Activated naive CD8-positive, alpha-beta T cell treated with anti-CD3 and anti-CD28 coated beads, Interleukin-2, amount 50 U/mL, for 24 hours (primary cell): ENCODE measurements around the gene TSPEAR.
"Not testable (repeated sequence)": the region's sequence is repeated elsewhere in the genome, so short reads cannot be mapped to it uniquely, and the experiment has no call there.

Source experiments
- ATAC-seq: fragments of 150-1000 bp; cut with Tn5 transposase; one replicate; pipeline ENCODE4 v1.10.0; 2021
- DNase-seq: peaks from one replicate; pipeline ENCODE4 v3.0.0; 2021
- H3K27ac Mint-ChIP-seq: one replicate; pipeline ENCODE4 v1.8.0; 2021; ENCODE audit warnings: mild to moderate bottlenecking, mixed read lengths
- H3K27me3 Mint-ChIP-seq: one replicate; pipeline ENCODE4 v1.8.0; 2021; ENCODE audit warnings: mixed read lengths
- H3K36me3 Mint-ChIP-seq: one replicate; pipeline ENCODE4 v1.8.0; 2021; ENCODE audit warnings: low read depth, mixed read lengths
- H3K4me1 Mint-ChIP-seq: one replicate; pipeline ENCODE4 v1.8.0; 2021; ENCODE audit warnings: mixed read lengths
- H3K4me3 Mint-ChIP-seq: one replicate; pipeline ENCODE4 v1.8.0; 2021; ENCODE audit warnings: mild to moderate bottlenecking, moderate library complexity, mixed read lengths
- H3K9me3 Mint-ChIP-seq: one replicate; pipeline ENCODE4 v1.8.0; 2021; ENCODE audit warnings: mixed read lengths

The TSPEAR gene

GRCh38 chr21:44638506-44639330, 72.7 kb downstream of the TSPEAR start:
- ATAC-seq, DNase-seq, H3K27me3 Mint-ChIP-seq, H3K27ac Mint-ChIP-seq, H3K36me3 Mint-ChIP-seq, H3K4me1 Mint-ChIP-seq, H3K4me3 Mint-ChIP-seq: not testable (repeated sequence)
- peaks cover 30% of the 10 kb centered on the region for H3K9me3 Mint-ChIP-seq

DNA sequence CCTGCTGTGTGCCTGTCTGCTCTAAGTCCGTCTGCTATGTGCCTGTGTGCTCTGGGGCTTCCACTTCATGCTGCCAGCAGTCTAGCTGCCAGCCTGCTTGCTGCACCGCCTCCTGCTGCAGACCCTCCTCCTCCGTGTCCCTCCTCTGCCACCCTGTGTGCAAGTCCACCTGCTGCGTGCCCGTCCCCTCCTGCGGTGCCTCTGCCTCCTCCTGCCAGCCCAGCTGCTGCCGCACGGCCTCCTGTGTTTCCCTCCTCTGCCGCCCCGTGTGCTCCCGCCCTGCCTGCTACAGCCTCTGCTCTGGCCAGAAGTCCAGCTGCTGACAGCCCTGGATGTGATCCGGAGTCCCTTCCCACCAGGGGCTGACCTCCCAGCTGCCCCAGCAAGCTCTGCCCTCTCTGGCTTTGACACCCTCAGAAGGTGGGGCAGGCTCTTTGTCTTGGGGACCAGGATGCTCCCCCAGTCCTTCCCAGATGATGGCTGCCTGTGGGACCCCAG, 73.5 kb downstream of the TSPEAR start:
- not testable (repeated sequence) for H3K36me3 Mint-ChIP-seq, H3K4me1 Mint-ChIP-seq, DNase-seq, H3K4me3 Mint-ChIP-seq, H3K27ac Mint-ChIP-seq, H3K27me3 Mint-ChIP-seq, ATAC-seq
- H3K9me3 Mint-ChIP-seq = peaks cover 29% of the 10 kb centered on the region

- Mint-ChIP-seq H3K9me3 (peaks cover 28% of the 10 kb centered on the region), H3K4me1 (no peaks in the 10 kb centered on the region), H3K27me3 (no peaks in the 10 kb centered on the region), H3K27ac (no peak within 1 kb of the TSS), H3K36me3 (no peaks in the 10 kb centered on the region), H3K4me3 (no peak within 1 kb of the TSS)
- ATAC-seq (no peak), DNase-seq (no peak)
Measured at GRCh38 chr21:44637018-44637850, 74.1 kb downstream of the TSPEAR start, which contains the start of gene KRTAP10-10. Gene KRTAP10-10 (plus strand): TSS chr21:44637356. CDS start chr21:44637418, 62 bp downstream.

DNA sequence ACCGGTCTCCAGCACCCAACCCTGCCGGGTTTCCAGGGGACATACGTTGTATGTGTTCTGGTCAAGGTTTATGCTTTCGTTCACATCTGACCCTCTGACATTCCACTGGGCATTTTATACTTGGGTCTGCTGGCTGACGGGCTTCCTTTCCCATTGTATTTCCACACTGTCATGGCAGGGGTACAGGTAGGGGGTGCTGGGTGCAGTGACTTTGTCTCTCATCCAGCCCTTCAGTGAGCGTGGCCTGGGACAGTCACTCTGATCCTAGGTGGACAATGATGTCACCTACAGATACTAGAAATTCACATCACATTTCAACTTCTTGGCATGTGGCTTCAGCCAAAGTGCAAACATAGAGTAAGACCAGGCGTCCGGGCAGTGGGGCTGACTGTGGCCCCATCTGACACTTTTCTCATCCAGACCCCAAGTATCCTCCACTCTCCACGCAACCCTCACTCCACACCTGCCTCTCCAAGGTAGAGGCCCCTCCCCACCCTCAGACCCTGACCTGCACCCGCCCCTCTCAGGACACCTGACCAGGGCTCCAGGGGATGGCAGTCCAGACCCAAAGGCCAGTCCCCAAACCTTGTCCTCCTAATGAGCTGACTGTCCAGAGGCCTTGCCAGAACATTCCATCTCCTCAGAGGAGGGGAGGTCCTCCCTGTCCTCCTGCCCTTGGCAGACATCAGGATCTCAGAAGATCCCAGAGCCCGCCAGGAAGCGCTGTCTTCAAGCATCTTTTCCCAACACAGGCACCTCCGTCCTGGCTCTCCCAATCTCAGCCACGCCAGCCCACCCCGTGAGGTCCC, 75.0 kb downstream of the TSPEAR start:
- Mint-ChIP-seq H3K27ac (no peak overlapping the region), H3K4me3 (no peak overlapping the region), H3K9me3 (peaks cover 31% of the 10 kb centered on the region), H3K27me3 (no peaks in the 10 kb centered on the region), H3K36me3 (peaks cover 5% of the 10 kb centered on the region), H3K4me1 (no peaks in the 10 kb centered on the region)
- DNase-seq (no peak), ATAC-seq (no peak)

DNA sequence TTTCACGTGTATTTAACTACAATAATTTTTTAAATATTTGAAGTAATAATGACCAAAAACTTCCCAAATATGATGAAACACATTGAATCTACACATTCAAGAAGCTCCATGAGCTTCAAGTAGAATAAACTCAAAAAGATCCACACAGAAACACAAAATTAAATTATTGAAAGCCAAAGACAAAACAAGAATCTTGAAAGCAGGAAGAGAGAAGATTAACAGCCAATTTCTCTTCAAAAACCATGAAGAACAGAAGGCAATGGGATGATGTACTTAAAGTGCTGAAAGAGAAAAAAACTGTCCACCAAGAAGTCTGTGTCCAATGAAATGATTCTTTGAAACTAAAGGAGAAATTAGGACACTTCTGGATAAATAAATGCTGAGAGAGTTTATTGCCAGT, 79.3 kb downstream of the TSPEAR start:
- Mint-ChIP-seq H3K27me3 (no peaks in the 10 kb centered on the region), H3K27ac (no peak overlapping the region), H3K4me1 (peaks cover 18% of the 10 kb centered on the region), H3K9me3 (peaks cover 43% of the 10 kb centered on the region), H3K4me3 (no peak overlapping the region), H3K36me3 (peaks cover 12% of the 10 kb centered on the region)
- DNase-seq (no peak), ATAC-seq (no peak)

DNA sequence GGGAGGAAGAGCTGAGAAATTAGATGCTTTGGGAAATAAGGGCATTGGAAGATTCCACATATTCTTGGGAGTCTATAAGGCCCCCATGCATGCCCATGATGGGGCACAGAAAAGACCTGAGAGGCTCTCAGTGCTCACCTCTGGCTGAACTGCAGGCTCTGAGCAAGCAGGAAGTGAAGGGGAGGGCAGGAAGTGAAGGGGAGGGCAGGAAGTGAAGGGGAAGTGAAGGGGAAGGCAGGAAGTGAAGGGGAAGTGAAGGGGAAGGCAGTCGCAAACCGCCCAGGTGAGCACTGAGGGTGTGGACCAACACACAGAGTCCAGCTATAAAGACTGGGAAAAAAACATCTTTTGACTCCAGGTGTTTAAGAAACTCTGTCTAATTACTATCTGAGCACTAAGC, 80.9 kb downstream of the TSPEAR start:
- ATAC-seq (no peak), DNase-seq (no peak)
- Mint-ChIP-seq H3K27me3 (no peaks in the 10 kb centered on the region), H3K9me3 (peaks cover 43% of the 10 kb centered on the region), H3K4me1 (peaks cover 23% of the 10 kb centered on the region), H3K27ac (peak overlapping the region; percentile 26), H3K36me3 (peaks cover 12% of the 10 kb centered on the region), H3K4me3 (no peak overlapping the region)

DNA sequence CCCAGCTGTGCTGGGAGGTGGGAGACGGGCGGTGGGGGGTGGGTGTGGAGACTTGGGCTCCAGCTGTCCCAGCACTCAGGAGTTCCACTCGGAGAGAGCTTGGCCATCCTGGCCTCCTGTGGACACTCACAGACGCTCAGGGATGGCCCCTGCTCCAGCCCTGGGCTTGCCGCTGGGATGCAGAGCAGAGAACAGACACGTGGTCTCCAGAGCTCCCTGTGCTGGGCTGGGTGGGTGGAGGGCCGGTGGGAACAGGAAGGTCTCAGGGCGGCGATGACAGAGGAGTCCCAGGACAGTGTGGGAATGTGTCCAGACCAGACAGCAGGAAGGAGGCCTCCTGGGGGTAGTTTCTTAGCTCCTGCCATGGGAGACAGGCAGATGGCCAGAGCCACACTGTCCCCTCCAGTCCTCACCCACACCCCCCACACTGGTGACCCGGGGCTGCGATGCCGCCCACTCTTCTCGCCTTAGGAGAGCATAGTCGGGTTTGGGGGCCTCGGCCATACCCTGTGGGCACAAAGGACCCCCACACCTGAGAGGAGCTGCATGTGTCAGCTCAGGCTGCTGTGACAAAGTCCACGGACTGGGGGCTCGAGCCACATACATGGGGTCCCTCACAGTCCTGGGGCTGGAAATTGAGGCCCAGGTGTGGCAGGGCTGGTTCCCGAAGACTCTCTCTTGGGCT, 82.5 kb downstream of the TSPEAR start:
- no peaks in the 10 kb centered on the region for H3K27me3 Mint-ChIP-seq
- no peak overlapping the region for H3K27ac Mint-ChIP-seq
- H3K36me3 Mint-ChIP-seq = peaks cover 19% of the 10 kb centered on the region
- peaks cover 49% of the 10 kb centered on the region for H3K9me3 Mint-ChIP-seq
- H3K4me1 Mint-ChIP-seq = peaks cover 23% of the 10 kb centered on the region
- DNase-seq = no peak
- H3K4me3 Mint-ChIP-seq = no peak overlapping the region
- no peak for ATAC-seq

- Mint-ChIP-seq H3K9me3 (peaks cover 50% of the 10 kb centered on the region), H3K4me1 (peaks cover 23% of the 10 kb centered on the region), H3K36me3 (peaks cover 21% of the 10 kb centered on the region)
- not testable (repeated sequence) for H3K27ac Mint-ChIP-seq, H3K27me3 Mint-ChIP-seq, H3K4me3 Mint-ChIP-seq, ATAC-seq, DNase-seq
Measured at GRCh38 chr21:44627831-44628233, 83.5 kb downstream of the TSPEAR start.

GRCh38 chr21:44627181-44627822, 84.1 kb downstream of the TSPEAR start:
- not testable (repeated sequence) for H3K27ac Mint-ChIP-seq
- H3K4me1 Mint-ChIP-seq = peaks cover 23% of the 10 kb centered on the region

DNA sequence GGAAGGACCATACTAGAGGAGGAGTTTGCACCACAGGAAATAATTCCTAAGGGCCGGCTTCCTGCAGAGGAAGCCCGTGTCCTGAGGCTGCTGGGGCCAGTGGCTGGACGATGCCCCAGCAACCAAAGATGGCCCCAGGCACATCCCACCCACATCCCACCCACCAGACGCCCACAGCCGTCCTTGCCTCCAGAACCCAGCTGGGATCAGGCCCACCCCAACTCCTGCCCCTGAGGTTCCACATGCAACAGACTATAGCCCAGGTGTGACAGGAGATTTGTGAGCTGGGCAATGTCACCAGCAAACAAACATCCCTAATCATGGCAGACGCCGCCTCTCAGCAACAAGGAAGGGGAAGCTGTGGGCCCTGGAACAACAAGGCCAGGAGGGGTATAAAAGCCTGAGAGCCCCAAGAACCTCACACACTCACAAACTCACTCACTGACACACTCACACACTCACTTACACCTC, 84.7 kb downstream of the TSPEAR start, which contains the start of gene KRTAP10-9:
Gene KRTAP10-9, plus strand, starts transcription at position 421 of the 471 bp plus-strand sequence. CDS start 79 bp downstream, outside the sequence.
- Mint-ChIP-seq H3K27me3 (no peaks in the 10 kb centered on the region), H3K36me3 (peaks cover 19% of the 10 kb centered on the region), H3K27ac (no peak within 1 kb of the TSS), H3K4me3 (no peak within 1 kb of the TSS), H3K4me1 (peaks cover 23% of the 10 kb centered on the region), H3K9me3 (peaks cover 49% of the 10 kb centered on the region)
- ATAC-seq (no peak), DNase-seq (no peak)

More at GRCh38 chr21:44627181-44627822, 84.1 kb downstream of the TSPEAR start:
- Mint-ChIP-seq H3K36me3 (peaks cover 21% of the 10 kb centered on the region), H3K9me3 (peaks cover 53% of the 10 kb centered on the region)
- DNase-seq, H3K4me3 Mint-ChIP-seq, H3K27me3 Mint-ChIP-seq, ATAC-seq: not testable (repeated sequence)

GRCh38 chr21:44626262-44626661, 85.1 kb downstream of the TSPEAR start:
- Mint-ChIP-seq H3K9me3 (peaks cover 45% of the 10 kb centered on the region), H3K27ac (no peak overlapping the region), H3K4me3 (no peak overlapping the region), H3K36me3 (peaks cover 17% of the 10 kb centered on the region), H3K4me1 (peaks cover 23% of the 10 kb centered on the region), H3K27me3 (no peaks in the 10 kb centered on the region)
- ATAC-seq (no peak), DNase-seq (no peak)

GRCh38 chr21:44625756-44626155, 85.6 kb downstream of the TSPEAR start:
- Mint-ChIP-seq H3K4me1 (peaks cover 22% of the 10 kb centered on the region), H3K27ac (no peak overlapping the region), H3K9me3 (peaks cover 41% of the 10 kb centered on the region), H3K27me3 (no peaks in the 10 kb centered on the region), H3K4me3 (no peak overlapping the region), H3K36me3 (peaks cover 13% of the 10 kb centered on the region)
- DNase-seq (no peak), ATAC-seq (no peak)

DNA sequence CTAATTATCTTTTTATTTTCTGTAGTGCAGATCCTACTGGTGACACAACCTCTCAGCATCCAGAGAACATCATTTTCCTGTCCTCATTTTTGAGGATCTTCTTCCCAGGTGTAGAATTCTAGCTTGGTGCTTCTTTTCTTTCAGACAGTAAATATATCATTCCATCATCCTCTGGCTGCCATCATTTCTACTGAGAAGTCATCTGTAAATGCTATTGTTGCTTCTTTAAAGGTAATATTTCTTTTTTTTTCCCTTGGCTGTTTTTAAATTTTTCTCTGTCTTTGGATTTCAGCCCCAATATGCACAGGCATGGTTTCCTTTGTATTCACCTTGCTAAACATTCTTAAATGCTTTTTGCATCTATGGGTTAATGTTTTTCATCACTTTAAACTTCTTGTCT, 87.8 kb downstream of the TSPEAR start:
- peaks cover 30% of the 10 kb centered on the region for H3K36me3 Mint-ChIP-seq
- peaks cover 18% of the 10 kb centered on the region for H3K4me1 Mint-ChIP-seq
- H3K27ac Mint-ChIP-seq = no peak overlapping the region
- DNase-seq = no peak
- ATAC-seq = no peak
- H3K27me3 Mint-ChIP-seq = no peaks in the 10 kb centered on the region
- no peak overlapping the region for H3K4me3 Mint-ChIP-seq
- peaks cover 52% of the 10 kb centered on the region for H3K9me3 Mint-ChIP-seq
